Suprapubic skin (tissue), 4 donors: ENCODE results near the gene EEF1AKMT3. TPM values are rescaled to one million over a fixed set of nuclear protein-coding genes. Genes with fewer than 3 reads are reported as not detected.

Experiments used
- DNase-seq, 2 donors: peaks; one replicate each; pipeline ENCODE4 v3.0.0-alpha.2; 2019; ENCODE audit warnings: low spot score in 2 of 2
- H3K27ac ChIP-seq: fragments of 200-600 bp; sonication (generic); one replicate; pipeline ENCODE4 v1.5.1; 2019
- H3K27me3 ChIP-seq: fragments of 200-600 bp; sonication (generic); one replicate; pipeline ENCODE4 v1.5.1; 2019
- H3K36me3 ChIP-seq: fragments of 200-600 bp; sonication (generic); one replicate; pipeline ENCODE4 v1.5.1; 2019
- H3K4me1 ChIP-seq: fragments of 200-600 bp; sonication (generic); one replicate; pipeline ENCODE4 v1.5.1; 2019
- H3K4me3 ChIP-seq: fragments of 200-600 bp; sonication (generic); one replicate; pipeline ENCODE4 v1.5.1; 2019; ENCODE audit warnings: mild to moderate bottlenecking
- H3K9me3 ChIP-seq: fragments of 200-600 bp; sonication (generic); one replicate; pipeline ENCODE4 v1.5.1; 2019
- EP300 ChIP-seq: sonication (generic); formaldehyde crosslinking; IDR thresholded peaks from one replicate; pipeline ENCODE4 v1.6.1; 2017; ENCODE audit warnings: antibody characterized with exemption
- POLR2A ChIP-seq, 2 donors: fragments of 450-650 bp; IDR thresholded peaks; one replicate each; pipeline ENCODE4 v1.6.1; 2017; ENCODE audit warnings: antibody characterized with exemption in 2 of 2, mild to moderate bottlenecking in 2 of 2, moderate library complexity in 2 of 2
- POLR2AphosphoS5 ChIP-seq, 3 donors: sonication (generic); formaldehyde crosslinking; IDR thresholded peaks; one replicate each; pipeline ENCODE4 v1.6.1; 2017; ENCODE audit warnings: antibody characterized with exemption in 3 of 3
- WGBS: methylation state at CpG from one replicate; pipeline ENCODE4 v1.1.5; 2018; 5-methylcytosine and 5-hydroxymethylcytosine counted together
- total RNA-seq, 4 donors: library from RNA; depleted of rRNA; stranded (reverse); fragments of >200 nt; gene quantifications; one replicate each; pipeline ENCODE4 v1.1.0, GENCODE V29; 2016
- TF ChIP-seq, protein P1 (sequence below), 2 donors: fragments of 200-600 bp in 1 of 2; fragments of 450-650 bp in 1 of 2; sonication (generic) in 1 of 2; IDR thresholded peaks; one replicate each; pipeline ENCODE4 v1.5.1; 2016 to 2019; ENCODE audit warnings: antibody characterized with exemption in 2 of 2, mild to moderate bottlenecking in 1 of 2, moderate library complexity in 1 of 2

EEF1AKMT3 gene
- total RNA-seq, 4 donors from 2014 or later, result 8.7 to 13.7 (median 11.3) TPM

DNA sequence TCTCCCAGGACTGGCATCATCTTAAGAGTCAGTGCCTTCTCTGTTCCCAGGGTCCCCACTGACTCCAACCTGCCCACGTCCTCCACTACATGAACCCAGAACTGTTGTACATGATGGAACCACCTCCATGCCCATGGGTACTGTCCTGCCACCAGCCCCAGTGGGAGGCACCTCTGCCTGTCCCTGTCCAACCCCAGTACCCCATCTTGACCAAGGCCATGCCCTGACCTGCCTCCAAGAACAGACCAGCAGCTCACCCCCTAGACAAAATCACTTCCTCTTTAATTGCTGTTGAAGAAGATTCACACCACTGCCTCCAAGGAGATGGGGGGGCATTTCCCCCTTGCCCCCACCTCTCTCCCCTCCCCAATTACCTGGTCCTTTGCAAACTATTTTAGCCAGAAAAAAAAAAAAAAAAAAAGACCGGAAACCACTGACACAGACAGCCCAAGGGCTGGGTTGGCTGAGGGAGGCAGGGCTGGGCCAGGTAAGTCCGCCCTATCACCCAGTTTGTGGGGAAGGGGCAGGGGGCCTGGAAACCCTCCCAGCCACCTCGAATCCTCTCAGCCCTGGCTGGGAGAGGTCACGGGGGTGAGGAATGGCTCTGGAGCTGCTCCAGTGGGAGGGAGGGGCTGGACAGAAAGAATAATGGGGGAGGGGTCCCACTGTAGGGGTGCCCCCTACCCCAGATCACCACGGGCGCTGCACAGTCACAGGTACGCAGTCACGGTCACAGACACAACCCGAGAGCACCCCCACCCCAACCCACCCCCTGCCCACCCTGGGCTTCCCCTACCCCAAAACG is 47.3 kb upstream of the EEF1AKMT3 start:
- DNase-seq, result no peak
- H3K36me3 ChIP-seq, result peaks cover 20% of the 10 kb centered on the region
- H3K4me3 ChIP-seq, result peak overlapping the region; percentile 82
- H3K4me1 ChIP-seq, result peaks cover 27% of the 10 kb centered on the region
- no peak overlapping the region for H3K27ac ChIP-seq
- H3K27me3 ChIP-seq, result no peaks in the 10 kb centered on the region
- TF ChIP-seq EP300 (no peak), POLR2AphosphoS5 (IDR thresholded peaks at IDR 0.05) (no peak), POLR2A (IDR thresholded peaks at IDR 0.05) (no peak)
- TF ChIP-seq, protein P1, sequence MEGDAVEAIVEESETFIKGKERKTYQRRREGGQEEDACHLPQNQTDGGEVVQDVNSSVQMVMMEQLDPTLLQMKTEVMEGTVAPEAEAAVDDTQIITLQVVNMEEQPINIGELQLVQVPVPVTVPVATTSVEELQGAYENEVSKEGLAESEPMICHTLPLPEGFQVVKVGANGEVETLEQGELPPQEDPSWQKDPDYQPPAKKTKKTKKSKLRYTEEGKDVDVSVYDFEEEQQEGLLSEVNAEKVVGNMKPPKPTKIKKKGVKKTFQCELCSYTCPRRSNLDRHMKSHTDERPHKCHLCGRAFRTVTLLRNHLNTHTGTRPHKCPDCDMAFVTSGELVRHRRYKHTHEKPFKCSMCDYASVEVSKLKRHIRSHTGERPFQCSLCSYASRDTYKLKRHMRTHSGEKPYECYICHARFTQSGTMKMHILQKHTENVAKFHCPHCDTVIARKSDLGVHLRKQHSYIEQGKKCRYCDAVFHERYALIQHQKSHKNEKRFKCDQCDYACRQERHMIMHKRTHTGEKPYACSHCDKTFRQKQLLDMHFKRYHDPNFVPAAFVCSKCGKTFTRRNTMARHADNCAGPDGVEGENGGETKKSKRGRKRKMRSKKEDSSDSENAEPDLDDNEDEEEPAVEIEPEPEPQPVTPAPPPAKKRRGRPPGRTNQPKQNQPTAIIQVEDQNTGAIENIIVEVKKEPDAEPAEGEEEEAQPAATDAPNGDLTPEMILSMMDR (IDR thresholded peaks at IDR 0.05), result no peak
- H3K9me3 ChIP-seq, result no peaks in the 10 kb centered on the region
- WGBS, result 50% methylated on average over 11 of the region's 11 CpGs

DNA sequence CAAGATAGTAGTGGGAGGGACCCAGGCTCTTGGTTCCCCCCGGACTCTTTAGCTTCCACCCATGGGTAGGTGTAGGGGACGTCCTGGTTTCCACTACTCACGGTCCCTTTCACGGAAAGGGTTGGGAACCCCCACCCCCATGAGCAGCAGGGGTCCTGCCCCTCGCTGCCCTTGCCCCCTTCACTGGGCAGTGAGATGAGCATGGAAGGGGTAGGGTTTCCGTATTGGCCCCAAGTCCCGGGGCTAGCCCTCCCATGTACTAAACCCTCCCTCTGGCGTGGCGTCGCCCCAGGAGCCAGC is 46.6 kb upstream of the EEF1AKMT3 start:
- WGBS, result 14% methylated on average over 8 of the region's 10 CpGs
- peak overlapping the region; percentile 82 for H3K4me3 ChIP-seq
- peaks cover 13% of the 10 kb centered on the region for H3K36me3 ChIP-seq
- H3K27ac ChIP-seq, result no peak overlapping the region
- H3K9me3 ChIP-seq, result no peaks in the 10 kb centered on the region
- H3K27me3 ChIP-seq, result no peaks in the 10 kb centered on the region
- DNase-seq, result no peak
- TF ChIP-seq POLR2AphosphoS5 (IDR thresholded peaks at IDR 0.05), result no peak
- no peak for TF ChIP-seq EP300
- no peak for TF ChIP-seq POLR2A (IDR thresholded peaks at IDR 0.05)
- TF ChIP-seq, protein P1 (IDR thresholded peaks at IDR 0.05), result no peak
- peaks cover 27% of the 10 kb centered on the region for H3K4me1 ChIP-seq

GRCh38 chr12:57726151-57726883 is 46.1 kb upstream of the EEF1AKMT3 start:
- peaks cover 27% of the 10 kb centered on the region for H3K4me1 ChIP-seq
- peak overlapping the region; percentile 82 for H3K4me3 ChIP-seq
- H3K27ac ChIP-seq, result peak overlapping the region; percentile 66
- H3K9me3 ChIP-seq, result no peaks in the 10 kb centered on the region
- H3K36me3 ChIP-seq, result peaks cover 8% of the 10 kb centered on the region
- no peaks in the 10 kb centered on the region for H3K27me3 ChIP-seq
- whole genome bisulfite sequencing, result 13% methylated on average over 16 of the region's 79 CpGs
- TF ChIP-seq POLR2A (IDR thresholded peaks at IDR 0.05), result no peak
- TF ChIP-seq, protein P1 (IDR thresholded peaks at IDR 0.05), result peak; percentile 41 to 86
- peak; percentile 90 to 92 for DNase-seq

GRCh38 chr12:57726884-57727757 is 45.3 kb upstream of the EEF1AKMT3 start:
- Histone ChIP-seq H3K4me3 (peak overlapping the region; percentile 82), H3K4me1 (peaks cover 27% of the 10 kb centered on the region), H3K36me3 (peaks cover under 1% of the 10 kb centered on the region), H3K9me3 (no peaks in the 10 kb centered on the region), H3K27ac (peak overlapping the region; percentile 66), H3K27me3 (no peaks in the 10 kb centered on the region)
- TF ChIP-seq EP300, result no peak
- TF ChIP-seq, protein P1 (IDR thresholded peaks at IDR 0.05), result peak in 1 of 2 donors; percentile 31
- peak in 1 of 3 donors; percentile 5 for TF ChIP-seq POLR2AphosphoS5 (IDR thresholded peaks at IDR 0.05)
- DNase-seq, result no peak
- WGBS, result 33% methylated on average over 46 of the region's 76 CpGs
